Measurements from ENCODE around the gene SELENOS.
"Not testable (repeated sequence)": the region's sequence is repeated elsewhere in the genome, so short reads cannot be mapped to it uniquely, and the experiment has no call there.

The SELENOS gene

GRCh38 chr15:101309436-101310160, 32.3 kb upstream of the SELENOS start:
- DNase-seq, result no peak

- no peak for DNase-seq
Observed at GRCh38 chr15:101308604-101309435, 31.5 kb upstream of the SELENOS start.

DNA sequence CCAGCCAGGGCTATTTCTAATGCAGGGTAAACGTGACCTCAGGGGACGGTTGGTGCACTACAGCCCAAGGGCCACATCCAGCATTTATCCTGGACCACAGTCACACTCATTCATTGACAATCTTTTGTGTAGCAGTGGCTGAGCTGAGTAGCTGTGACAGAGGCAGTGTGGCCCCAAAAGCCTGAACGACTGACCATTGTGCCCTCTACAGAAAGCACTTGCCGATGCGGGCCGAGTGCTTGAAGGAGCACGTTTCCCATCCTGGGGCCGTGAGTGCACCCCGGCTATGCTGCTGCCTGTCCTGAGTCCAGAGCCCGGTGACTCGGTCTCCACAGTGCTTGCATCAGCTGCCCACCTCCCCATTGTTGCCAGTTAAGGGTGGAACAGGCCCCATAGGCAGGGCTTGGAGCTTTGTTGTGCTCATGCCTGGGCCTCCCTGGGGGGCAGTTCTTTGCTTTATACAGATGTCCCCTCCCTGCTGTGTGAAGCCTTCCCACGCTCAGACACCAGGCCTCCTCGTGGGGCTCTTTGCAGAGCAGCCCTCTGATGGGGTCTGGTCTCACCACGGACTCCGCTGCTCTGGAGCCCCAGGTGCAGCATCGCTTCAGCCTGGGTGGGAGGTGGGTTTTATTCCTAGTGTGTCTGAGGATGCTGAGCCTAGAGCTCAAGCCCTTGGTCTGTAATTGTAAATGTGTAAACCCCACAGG, 30.8 kb upstream of the SELENOS start:
- DNase-seq, result no peak

GRCh38 chr15:101307048-101307896, 30.0 kb upstream of the SELENOS start:
- no peak for DNase-seq

DNA sequence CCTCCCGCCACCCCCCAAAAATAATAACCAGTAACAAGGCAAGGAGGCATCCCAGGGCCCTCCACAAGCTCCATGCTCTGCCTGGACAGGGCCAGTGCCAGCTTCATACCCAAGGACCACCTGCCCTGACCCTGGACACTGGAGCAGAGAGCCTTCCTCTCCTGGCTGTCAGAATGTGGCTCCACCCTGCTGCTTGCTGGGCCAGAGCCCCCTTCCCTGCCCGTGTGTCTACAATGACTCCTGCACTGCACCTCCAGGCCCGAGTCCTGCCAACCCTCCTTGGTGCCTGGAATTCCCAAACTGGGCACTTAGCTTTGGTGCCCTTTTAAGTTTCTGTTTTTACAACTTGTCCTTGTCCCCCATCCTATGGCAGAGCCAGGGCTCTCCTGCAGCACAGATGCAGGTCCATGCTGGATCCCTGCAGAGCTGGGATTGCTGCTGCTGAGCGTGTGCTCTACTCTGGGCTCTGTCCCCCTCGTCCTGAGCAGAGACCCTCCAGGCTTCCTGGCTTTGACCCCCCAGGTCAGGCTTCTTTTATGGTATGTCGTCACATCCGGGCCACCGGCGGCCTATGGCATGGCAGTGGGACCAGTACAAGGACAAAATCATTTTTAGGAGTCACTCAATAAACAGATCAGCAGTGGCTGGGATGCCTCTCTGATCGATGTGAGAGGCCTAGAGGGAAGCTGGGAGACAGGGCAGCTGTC, 29.2 kb upstream of the SELENOS start:
- no peak for DNase-seq

- DNase-seq, result no peak
Observed at GRCh38 chr15:101305820-101306255, 28.6 kb upstream of the SELENOS start.

GRCh38 chr15:101303408-101303807, 26.1 kb upstream of the SELENOS start:
- no peak for DNase-seq

GRCh38 chr15:101296418-101297405, 19.4 kb upstream of the SELENOS start:
- DNase-seq, result peak; percentile 79

DNA sequence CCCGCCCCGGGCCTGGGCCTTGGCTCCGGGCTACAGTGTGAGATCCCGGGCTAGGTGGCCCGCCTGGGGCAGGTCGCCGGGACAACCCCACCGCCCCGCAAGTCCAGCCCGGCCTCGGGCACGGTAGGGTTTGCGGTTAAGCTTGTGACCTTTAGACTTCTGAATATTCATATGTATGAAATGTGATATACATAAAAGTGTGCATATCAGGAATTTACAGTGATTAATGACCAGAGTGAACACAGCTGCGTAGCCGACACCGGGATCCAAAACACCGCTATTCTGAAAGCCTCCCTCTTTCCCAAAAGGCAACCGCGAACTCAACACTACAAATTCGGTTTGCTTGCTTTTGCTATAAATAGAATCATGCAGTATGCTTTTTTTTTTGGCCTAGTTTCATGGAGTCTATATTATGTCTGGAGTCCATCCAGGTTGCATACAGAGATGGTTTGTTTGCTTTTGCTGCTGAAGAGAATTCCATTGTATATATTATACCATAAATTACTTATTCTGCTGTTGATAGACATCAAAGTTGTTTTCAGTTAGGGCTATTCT, 18.4 kb upstream of the SELENOS start:
- peak; percentile 89 for DNase-seq

GRCh38 chr15:101294731-101295606, 17.7 kb upstream of the SELENOS start, which contains the start of gene SNRPA1:
TSS of gene SNRPA1 (minus strand) at chr15:101295248. CDS start at chr15:101295178, 70 bp downstream.
- peak; percentile 95 for DNase-seq

- no peak for DNase-seq
Observed at GRCh38 chr15:101293122-101293521, 15.8 kb upstream of the SELENOS start.

DNA sequence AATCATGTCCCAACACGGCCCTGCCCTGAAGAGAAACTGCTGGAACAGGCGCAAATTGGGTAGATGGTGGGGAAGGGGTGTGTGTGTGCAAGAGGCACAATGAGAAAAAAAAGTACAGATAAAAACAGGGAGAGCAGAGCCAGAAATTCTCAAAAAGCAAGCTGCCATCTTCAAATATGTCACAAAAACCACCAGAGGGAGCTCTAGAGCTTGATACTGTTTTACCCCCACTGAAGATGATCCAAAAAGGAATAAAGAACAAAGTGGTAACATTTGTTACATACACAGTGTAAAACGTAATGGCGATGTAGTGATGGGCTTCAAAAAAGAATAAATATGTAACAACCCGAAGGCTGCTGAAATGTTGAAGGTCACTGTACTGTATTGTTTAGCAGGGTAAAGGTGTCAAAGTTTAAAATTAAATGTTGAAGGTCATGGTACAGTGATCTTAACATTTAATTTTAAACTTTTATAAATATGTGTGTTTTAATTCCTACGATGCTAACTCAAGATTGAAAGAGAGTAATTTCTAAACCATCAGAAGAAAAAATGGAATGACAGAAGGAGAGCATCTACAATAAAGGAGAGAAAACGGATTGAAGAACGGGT, 11.7 kb upstream of the SELENOS start:
- peak; percentile 53 for DNase-seq

DNA sequence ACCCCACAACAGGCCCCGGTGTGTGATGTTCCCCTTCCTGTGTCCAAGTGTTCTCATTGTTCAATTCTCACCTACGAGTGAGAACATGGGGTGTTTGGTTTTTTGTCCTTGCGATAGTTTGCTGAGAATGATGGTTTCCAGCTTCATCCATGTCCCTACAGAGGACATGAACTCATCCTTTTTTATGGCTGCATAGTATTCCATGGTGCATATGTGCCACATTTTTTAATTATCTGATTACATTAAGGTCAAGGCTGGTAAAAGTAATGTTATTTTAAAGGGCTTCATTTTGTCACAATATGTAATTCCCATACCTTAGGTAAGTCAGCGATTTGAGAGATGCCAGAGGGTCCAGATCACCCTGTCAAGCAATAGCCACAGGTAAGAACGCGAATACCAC, 10.1 kb upstream of the SELENOS start:
- DNase-seq, result not testable (repeated sequence)

DNA sequence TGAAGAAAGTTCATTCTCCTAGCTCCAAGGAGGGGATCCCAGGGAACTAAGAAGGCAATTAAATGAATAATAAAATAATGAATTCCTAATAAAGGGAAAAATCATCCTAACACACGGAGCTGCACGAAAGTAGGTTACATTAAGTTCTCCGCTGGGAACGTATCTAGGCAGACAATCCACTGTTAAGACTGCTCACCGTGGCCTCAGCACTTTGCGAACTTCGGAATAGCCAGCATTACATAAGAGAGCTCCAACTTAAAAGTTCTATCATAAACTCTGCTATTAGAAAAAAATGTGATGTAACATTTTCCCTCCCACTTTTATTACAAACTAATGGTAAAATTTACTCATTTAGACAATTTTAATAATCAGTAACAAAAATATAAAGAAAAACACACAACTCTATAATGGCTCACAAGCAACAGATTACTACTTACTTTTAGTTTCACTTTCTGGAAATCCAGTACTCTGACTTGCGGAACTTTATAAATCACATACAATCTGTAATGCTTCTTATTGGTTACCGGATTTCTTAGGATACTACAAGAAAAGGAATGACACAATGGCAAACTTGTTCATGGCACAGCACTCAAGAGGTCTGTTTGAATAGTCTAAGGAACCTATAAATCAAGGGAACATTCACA, 9.3 kb upstream of the SELENOS start:
- no peak for DNase-seq

DNA sequence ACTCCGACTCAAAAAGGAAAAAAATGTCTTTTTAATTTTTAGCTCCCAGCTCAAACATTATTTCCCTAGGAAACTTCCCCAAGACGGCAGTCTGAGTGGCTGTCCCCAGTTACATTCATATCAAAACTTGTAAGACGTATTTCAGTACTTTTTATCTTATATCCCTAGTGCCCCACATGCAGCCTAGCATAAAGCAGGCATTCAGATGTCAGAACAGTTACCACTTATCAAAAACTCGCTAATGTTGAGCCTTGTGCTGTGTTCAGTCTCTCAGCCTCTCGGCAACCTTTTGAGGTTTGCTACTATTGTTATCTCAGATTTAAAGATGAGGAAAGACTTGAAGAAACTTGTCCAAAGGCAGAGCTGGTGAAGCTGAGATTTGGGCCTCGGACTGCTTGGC, 6.6 kb upstream of the SELENOS start:
- DNase-seq, result no peak

- no peak for DNase-seq
Observed at GRCh38 chr15:101280007-101280406, 2.7 kb upstream of the SELENOS start.

DNA sequence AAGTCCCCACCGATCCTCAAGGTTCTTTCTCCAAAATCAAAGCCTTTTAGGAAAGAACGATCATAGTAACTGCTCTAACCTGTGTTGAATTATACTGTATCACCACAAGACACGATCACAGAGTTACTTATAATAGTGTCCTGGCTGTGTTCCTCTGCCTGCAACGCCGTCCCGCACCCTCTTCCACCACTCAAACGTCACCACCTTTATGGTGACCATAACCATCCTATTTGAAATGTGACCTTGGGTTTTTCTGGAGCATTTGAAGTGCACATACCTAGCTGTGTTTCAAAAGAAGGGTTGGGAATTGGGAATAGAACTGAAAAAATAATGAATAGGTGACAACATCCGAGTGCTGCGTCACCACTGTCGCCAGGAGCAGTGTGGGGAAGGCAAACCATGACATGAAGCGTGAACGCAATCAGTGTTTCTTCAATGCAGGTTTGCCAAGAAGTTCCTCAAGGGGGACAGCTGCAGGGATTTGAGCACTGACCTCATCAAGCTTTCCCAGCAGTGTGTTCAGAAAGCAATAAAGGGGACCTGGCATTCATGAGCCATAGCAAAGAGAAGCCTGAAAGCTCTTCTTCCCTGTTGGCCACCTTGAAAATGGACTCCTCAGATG, 769 bp upstream of the SELENOS start:
- no peak for DNase-seq

All from fibroblast of skin of back (primary cell).